Body of pancreas (tissue), 4 donors: ENCODE results near the gene CCSAP.

Experiments
- POLR2A ChIP-seq, 3 donors: fragments of 450-650 bp; IDR thresholded peaks; one replicate each; pipeline ENCODE4 v1.6.1; 2016; ENCODE audit warnings: antibody characterized with exemption in 3 of 3, mild to moderate bottlenecking in 2 of 3
- TF ChIP-seq, protein P1 (sequence below), 7 experiments: fragments of 450-650 bp in 4 of 7; fragments of 200-600 bp in 3 of 7; sonication (generic) in 3 of 7; IDR thresholded peaks; one replicate each; pipeline ENCODE4 v1.5.1; 2016 to 2019; ENCODE audit warnings: antibody characterized with exemption in 7 of 7

DNA sequence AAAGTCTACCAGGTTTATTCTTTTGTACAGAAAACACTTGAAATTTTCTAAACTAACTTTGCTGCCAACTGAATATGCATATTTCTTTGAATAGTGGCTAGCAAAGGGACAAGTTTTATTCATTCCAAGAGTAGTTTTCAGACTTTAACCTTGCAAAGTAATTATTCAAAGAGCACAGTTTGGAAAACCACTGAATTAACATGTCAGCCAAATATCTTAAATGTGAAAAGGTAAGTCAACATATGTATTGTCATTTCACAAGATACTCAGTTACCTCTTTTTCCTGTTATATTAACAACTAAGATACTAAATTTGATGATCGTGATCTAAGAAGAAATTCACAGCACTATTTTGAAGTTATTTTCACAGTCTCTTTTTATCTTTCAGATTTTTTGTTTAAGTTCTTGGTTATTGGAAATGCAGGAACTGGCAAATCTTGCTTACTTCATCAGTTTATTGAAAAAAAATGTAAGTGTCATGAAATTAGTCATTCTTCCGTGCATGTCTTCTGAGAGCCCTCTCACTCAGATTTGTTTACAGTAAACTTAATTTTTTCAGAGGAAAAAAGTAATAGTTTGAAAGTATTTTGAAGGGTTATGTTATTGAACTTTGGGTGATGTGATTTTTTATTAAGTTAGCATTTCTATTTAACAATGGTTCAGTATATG, 56.6 kb downstream of the CCSAP start:
- TF ChIP-seq POLR2A (IDR thresholded peaks at IDR 0.05) = no peak
- TF ChIP-seq, protein P1, sequence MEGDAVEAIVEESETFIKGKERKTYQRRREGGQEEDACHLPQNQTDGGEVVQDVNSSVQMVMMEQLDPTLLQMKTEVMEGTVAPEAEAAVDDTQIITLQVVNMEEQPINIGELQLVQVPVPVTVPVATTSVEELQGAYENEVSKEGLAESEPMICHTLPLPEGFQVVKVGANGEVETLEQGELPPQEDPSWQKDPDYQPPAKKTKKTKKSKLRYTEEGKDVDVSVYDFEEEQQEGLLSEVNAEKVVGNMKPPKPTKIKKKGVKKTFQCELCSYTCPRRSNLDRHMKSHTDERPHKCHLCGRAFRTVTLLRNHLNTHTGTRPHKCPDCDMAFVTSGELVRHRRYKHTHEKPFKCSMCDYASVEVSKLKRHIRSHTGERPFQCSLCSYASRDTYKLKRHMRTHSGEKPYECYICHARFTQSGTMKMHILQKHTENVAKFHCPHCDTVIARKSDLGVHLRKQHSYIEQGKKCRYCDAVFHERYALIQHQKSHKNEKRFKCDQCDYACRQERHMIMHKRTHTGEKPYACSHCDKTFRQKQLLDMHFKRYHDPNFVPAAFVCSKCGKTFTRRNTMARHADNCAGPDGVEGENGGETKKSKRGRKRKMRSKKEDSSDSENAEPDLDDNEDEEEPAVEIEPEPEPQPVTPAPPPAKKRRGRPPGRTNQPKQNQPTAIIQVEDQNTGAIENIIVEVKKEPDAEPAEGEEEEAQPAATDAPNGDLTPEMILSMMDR (IDR thresholded peaks at IDR 0.05) = no peak
